GM19043 (cell line): ENCODE measurements around the gene C1orf116.
"Not testable (repeated sequence)": the region's sequence is repeated elsewhere in the genome, so short reads cannot be mapped to it uniquely, and the experiment has no call there.

ENCODE experiments used
- ATAC-seq: cut with Tn5 transposase; IDR thresholded peaks from one replicate; pipeline ENCODE4 v1.9.1; 2021; ENCODE audit warnings: low read depth; ENCODE audit not compliant: unreplicated experiment

Gene C1orf116

DNA sequence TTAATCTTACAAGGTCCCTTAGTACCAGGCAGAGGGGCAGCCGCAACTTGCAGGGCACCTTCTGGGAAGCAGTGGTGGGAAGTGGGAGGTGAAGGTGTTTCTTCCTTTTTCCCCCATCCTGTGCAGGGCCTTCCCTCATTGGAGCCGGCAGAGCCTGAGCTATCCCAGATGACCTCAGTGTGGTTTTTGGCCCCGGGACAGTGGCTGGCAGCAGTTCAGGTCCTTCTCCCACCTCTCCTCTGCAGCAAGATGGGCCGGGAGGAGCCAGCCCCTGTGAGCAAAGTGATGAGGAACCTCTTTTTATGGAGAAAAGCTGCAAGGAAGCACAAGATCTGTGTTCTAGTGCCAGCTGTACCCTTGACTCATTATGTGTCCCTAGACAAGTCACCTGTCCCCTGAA lies 27.3 kb upstream of the C1orf116 start:
- no peak for ATAC-seq

DNA sequence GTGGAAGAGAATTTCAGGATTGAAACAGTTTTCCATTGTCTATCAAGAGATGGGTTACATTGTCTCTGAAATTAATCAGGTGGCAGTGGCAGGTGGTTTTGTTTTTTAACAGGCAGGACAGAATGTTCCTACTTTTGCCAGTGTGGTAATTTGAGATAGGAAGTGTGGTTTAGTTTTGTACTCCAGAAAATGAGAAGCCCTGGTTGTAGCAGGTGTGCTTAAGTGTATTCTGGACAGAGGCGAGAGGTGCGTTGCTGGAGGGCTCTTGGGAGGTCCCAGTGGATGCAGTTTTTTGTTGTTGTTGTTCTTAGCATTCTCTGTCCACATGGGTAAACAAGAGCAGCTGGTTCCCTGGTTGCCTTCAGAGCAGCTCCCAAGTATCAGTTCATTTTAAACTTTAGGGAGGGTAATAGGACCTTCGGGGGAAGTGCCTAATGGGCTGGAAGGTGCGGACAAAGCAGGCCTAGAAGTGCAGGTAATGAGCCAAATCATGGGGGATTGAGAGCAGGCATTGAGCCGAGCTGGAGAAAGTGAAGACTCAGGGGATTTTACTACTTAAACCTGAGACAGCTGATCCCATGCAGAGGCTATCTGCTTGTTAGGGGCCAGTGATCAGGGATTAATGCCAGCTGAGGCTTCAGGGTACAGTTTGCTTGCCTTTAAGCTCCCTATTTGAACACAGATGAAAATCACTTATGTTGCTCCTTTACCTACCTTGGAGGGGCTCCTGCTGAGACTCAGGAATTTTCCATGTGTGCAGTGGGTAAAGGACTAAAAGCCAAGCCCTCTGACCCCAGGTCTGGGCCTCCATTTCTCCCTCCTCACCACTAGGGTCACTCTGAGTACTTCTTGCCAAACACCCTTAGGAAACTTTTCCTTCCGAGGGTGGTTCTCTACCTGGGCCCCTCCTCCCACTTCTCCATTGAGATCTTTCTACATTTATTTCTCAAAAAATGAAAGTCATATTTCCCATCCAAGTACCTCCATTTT lies 26.6 kb upstream of the C1orf116 start:
- no peak for ATAC-seq

- ATAC-seq, result no peak
Observed at GRCh38 chr1:207058252-207058651, 25.7 kb upstream of the C1orf116 start.

DNA sequence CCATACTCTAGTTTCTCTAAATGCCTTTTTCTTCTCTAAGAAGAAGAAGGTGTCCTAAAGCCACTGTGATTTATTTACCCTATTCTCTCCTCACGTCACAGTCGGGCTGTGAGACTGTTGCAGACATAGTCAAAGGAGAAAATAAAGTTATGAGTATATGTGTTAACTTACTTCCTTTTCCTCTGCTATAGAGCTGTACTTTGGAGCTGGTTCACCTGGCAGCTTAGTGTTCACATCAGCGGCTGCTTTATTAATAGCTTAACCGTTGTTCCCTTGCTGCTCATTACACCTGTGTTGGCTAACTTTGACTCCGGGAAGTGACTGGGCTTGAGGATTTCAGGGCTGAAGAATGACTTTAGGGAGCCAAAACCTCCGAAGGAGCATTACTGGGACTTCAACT lies 24.1 kb upstream of the C1orf116 start:
- no peak for ATAC-seq

GRCh38 chr1:207055386-207056001 lies 22.9 kb upstream of the C1orf116 start:
- no peak for ATAC-seq

DNA sequence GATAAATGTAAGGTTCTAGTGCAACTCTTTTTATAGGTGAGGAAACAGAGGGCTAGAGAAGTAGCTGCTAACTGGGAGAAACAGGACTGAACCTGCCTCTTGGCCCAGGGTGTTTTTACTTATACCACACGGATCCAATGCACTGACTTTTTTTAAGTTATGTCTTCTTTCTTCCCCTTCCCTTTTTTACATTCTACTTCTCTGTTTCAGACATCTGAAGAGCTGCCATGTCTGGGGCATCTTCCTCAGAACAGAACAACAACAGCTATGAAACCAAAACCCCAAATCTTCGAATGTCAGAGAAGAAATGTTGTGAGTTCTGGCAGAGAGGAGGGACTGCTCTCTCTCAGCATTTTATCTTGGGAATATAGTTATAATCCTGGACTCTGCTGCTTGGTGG lies 21.9 kb upstream of the C1orf116 start:
- no peak for ATAC-seq

- ATAC-seq, result peak; percentile 67
Observed at GRCh38 chr1:207052911-207053769, 20.6 kb upstream of the C1orf116 start, which contains the start of gene PFKFB2. TSS of gene PFKFB2 (plus strand) at chr1:207053275. CDS start at chr1:207054718, 1,443 bp downstream.

- no peak for ATAC-seq
Observed at GRCh38 chr1:207051191-207051943, 18.8 kb upstream of the C1orf116 start, which contains the start of gene YOD1. TSS of gene YOD1 (minus strand) at chr1:207051208. CDS start at chr1:207051030, 178 bp downstream.

GRCh38 chr1:207050480-207051190 lies 18.1 kb upstream of the C1orf116 start:
- no peak for ATAC-seq

- ATAC-seq, result no peak
Observed at GRCh38 chr1:207049974-207050391, 17.4 kb upstream of the C1orf116 start.

DNA sequence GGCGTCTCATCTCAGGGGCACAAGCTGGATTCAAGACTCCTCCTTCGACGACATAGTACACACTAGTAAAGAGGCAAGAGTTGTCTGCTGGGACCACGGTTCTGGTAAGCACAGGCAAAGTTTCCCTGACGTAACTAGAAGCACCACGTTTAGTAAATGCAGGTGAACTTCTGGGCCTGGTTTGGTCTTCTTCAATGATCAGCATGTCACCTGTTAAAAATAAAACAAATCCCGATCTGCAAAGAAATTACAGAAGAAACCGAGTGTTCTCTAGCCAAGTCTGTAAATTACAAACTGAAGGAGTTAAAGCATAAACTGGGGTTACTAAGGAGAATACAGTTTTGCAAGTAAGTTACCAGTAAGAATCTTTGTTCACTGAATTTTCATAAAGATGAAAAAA lies 17.0 kb upstream of the C1orf116 start:
- no peak for ATAC-seq

- no peak for ATAC-seq
Observed at GRCh38 chr1:207049054-207049453, 16.5 kb upstream of the C1orf116 start.

DNA sequence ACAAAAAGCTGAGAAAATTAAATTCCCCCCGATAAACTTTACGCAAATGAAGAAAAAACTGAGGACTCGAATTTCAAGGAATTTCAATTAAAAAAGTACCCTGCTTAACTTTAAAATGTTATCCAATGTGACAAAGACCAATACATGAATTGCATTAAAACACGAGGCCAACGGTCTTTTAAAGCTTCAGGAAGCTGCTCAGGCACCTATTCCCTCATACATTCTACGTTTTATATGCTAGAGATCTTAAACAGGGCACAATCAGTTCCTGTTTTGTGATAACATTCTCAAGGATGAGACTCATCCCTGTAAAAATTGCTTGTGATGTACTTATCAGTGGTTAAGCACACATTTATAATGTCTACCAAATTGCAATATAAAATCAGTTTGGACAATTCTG lies 15.5 kb upstream of the C1orf116 start:
- ATAC-seq, result no peak

DNA sequence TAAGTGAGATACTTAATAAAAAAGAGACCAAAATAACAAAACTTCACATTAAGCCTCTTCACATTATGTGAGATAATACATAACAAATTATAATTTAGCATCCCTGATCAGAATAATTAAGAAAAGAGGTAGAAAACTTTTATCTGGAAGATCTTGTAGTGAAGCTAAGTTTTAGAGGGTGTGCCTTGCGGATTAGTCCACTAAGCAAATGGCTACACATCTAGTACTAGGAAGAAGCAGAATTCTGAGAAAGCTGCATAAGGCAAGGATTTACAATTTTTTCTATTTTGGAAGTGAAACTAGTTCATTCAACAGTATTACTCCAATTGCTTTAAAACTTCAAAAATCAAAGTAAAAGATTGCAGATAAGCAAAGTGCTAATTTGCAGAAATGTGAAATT lies 14.9 kb upstream of the C1orf116 start:
- no peak for ATAC-seq

DNA sequence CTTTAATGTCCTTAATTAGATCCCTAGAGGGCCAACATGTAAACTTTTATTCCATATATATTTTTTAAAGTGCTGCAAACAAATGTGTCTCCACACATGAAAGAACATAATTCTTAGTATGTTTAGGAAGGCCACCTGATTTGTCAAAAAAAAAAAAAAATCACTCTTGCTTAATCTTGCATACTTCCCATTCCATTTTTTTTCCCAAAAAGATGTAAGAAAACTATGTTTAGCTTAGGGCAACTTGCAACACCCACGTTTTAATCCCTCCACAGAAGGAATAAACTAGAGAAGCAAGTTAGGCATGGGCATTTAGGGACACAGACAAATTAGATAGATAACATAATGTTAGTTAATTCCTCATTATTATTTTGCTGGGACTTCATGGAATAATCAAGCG lies 12.9 kb upstream of the C1orf116 start:
- ATAC-seq, result no peak

GRCh38 chr1:207041397-207041796 lies 8.8 kb upstream of the C1orf116 start:
- not testable (repeated sequence) for ATAC-seq

DNA sequence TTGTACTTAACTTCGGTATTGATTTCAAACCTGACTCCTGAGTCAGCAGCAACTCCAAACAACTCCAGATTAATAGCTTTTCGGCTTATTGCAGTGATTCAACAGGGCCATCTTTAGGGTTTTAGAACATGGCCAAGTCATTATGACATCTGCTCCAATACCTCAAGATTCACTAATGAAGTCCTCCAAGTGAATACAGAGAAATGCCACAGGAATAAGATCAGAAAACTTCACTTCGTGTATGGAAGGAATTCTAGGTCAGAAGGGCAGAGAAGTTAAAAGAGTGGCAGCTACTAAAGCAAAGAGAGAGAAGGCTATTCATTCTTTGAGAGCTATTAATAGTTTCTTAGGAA lies 7.6 kb upstream of the C1orf116 start:
- ATAC-seq, result no peak

GRCh38 chr1:207039380-207040180 lies 7.0 kb upstream of the C1orf116 start:
- ATAC-seq, result no peak

GRCh38 chr1:207036865-207037264 lies 4.3 kb upstream of the C1orf116 start:
- ATAC-seq, result no peak
